Colonic mucosa (tissue), 4 donors: ENCODE data around the gene ECM2. TPM values are rescaled to one million over a fixed set of nuclear protein-coding genes. Genes with fewer than 3 reads are reported as not detected.

Source experiments
- DNase-seq: peaks from one replicate; pipeline ENCODE4 v3.0.0-alpha.2; 2020
- H3K27ac ChIP-seq: fragments of 200-600 bp; one replicate; pipeline ENCODE4 v1.8.0; 2021
- H3K27me3 ChIP-seq: fragments of 200-600 bp; one replicate; pipeline ENCODE4 v1.8.0; 2021
- H3K36me3 ChIP-seq: fragments of 200-600 bp; one replicate; pipeline ENCODE4 v1.8.0; 2021
- H3K4me1 ChIP-seq: fragments of 200-600 bp; one replicate; pipeline ENCODE4 v1.8.0; 2021; ENCODE audit warnings: mild to moderate bottlenecking
- H3K4me3 ChIP-seq: fragments of 200-600 bp; one replicate; pipeline ENCODE4 v1.8.0; 2021
- H3K9ac ChIP-seq, 2 donors: one replicate each; pipeline ENCODE4 v1.7.0; 2013; ENCODE audit warnings: control low read depth in 2 of 2, low read depth in 2 of 2, low read length in 2 of 2
- H3K9me3 ChIP-seq: fragments of 200-600 bp; one replicate; pipeline ENCODE4 v1.8.0; 2021
- CTCF ChIP-seq: fragments of 200-600 bp; IDR thresholded peaks from one replicate; pipeline ENCODE4 v1.8.0; 2022; ENCODE audit warnings: antibody characterized with exemption, mild to moderate bottlenecking
- intact Hi-C: fragments of 100-400 bp; cut with DNase I; formaldehyde crosslinking; loops from one replicate; pipeline ENCODE4 v1.14.1; 2022
- total RNA-seq, 2 donors: library from RNA; stranded (reverse); fragmentation: NEBNext Ultra II Directional in 1 of 2; extraction: Animal tissue kit (Norgen Biotek cat#: 25700) in 1 of 2; gene quantifications; one replicate each; pipeline ENCODE4 v1.2.1, GENCODE V29; 2021
- donor health status: healthy.
- donor health status: DM: no; HTN: no; CAD: no.
- donor health status: DM: no; HTN: no; CAD: no.

ECM2 gene
- total RNA-seq, 2 donors from 2014 or later = 0.30 to 3.8 TPM

GRCh38 chr9:92527291-92527828 is 8.4 kb downstream of the ECM2 start:
- Histone ChIP-seq H3K27ac (no peak overlapping the region), H3K4me1 (no peaks in the 10 kb centered on the region), H3K9ac (no peak overlapping the region), H3K36me3 (no peaks in the 10 kb centered on the region), H3K4me3 (no peak overlapping the region), H3K27me3 (no peaks in the 10 kb centered on the region), H3K9me3 (no peaks in the 10 kb centered on the region)
- no peak for TF ChIP-seq CTCF
- DNase-seq = no peak
- intact Hi-C loops = no loop called here

GRCh38 chr9:92525306-92525705 is 10.5 kb downstream of the ECM2 start:
- TF ChIP-seq CTCF = no peak
- DNase-seq = no peak
- Histone ChIP-seq H3K9ac (no peak overlapping the region), H3K9me3 (no peaks in the 10 kb centered on the region), H3K27ac (no peak overlapping the region), H3K4me3 (no peak overlapping the region), H3K4me1 (no peaks in the 10 kb centered on the region), H3K36me3 (no peaks in the 10 kb centered on the region), H3K27me3 (no peaks in the 10 kb centered on the region)
- intact Hi-C loops = no loop called here

- no peaks in the 10 kb centered on the region for H3K4me1 ChIP-seq
- H3K27me3 ChIP-seq = no peaks in the 10 kb centered on the region
- H3K4me3 ChIP-seq = no peak overlapping the region
- no peak overlapping the region for H3K9ac ChIP-seq
- no peak for TF ChIP-seq CTCF
- H3K9me3 ChIP-seq = no peaks in the 10 kb centered on the region
- intact Hi-C loops = no loop called here
- no peak for DNase-seq
- no peaks in the 10 kb centered on the region for H3K36me3 ChIP-seq
- H3K27ac ChIP-seq = no peak overlapping the region
These were observed 10.9 kb downstream of the ECM2 start for GRCh38 chr9:92524881-92525280.

- H3K27ac ChIP-seq = no peak overlapping the region
- no peaks in the 10 kb centered on the region for H3K9me3 ChIP-seq
- no peak overlapping the region for H3K9ac ChIP-seq
- no peak overlapping the region for H3K4me3 ChIP-seq
- no peaks in the 10 kb centered on the region for H3K27me3 ChIP-seq
- no peaks in the 10 kb centered on the region for H3K4me1 ChIP-seq
- no peak for DNase-seq
- TF ChIP-seq CTCF = no peak
- H3K36me3 ChIP-seq = no peaks in the 10 kb centered on the region
- intact Hi-C loops = no loop called here
These were observed 12.5 kb downstream of the ECM2 start for GRCh38 chr9:92522983-92523970.

- H3K9ac ChIP-seq = no peak overlapping the region
- no peak for DNase-seq
- intact Hi-C loops = no loop called here
- H3K9me3 ChIP-seq = no peaks in the 10 kb centered on the region
- TF ChIP-seq CTCF = no peak
- no peaks in the 10 kb centered on the region for H3K36me3 ChIP-seq
- no peaks in the 10 kb centered on the region for H3K27me3 ChIP-seq
- H3K4me3 ChIP-seq = no peak overlapping the region
- H3K4me1 ChIP-seq = no peaks in the 10 kb centered on the region
- H3K27ac ChIP-seq = no peak overlapping the region
These were observed 15.0 kb downstream of the ECM2 start for GRCh38 chr9:92520837-92521236.
